ENCODE measurements around the gene MMP12.
"Not testable (repeated sequence)": the region's sequence is repeated elsewhere in the genome, so short reads cannot be mapped to it uniquely, and the experiment has no call there.

The MMP12 gene

DNA sequence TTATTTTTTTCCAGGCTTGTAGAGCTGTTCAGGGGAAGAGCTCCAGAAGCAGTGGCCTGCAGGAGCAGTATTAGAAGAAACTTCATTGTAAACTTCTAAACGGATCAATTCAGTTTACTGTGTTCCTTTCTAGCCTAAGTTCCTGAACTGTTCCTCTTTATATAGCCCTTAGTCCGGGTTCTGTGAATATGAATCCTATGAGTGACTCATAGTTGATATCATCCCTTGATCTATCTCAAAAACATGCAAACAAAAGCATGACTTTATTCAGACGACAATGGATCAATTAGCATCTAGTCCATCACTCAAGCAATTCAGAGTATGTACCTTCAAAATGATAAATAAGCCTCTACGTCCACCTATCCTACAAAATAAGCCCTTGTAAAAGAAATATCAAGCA, at the start of gene MMP12:
TSS of gene MMP12 (minus strand) at position 131 of the 400 bp plus-strand sequence. CDS start at position 86, 45 bp downstream.
- no peak for DNase-seq (ENCODE audit: low spot score)

DNA sequence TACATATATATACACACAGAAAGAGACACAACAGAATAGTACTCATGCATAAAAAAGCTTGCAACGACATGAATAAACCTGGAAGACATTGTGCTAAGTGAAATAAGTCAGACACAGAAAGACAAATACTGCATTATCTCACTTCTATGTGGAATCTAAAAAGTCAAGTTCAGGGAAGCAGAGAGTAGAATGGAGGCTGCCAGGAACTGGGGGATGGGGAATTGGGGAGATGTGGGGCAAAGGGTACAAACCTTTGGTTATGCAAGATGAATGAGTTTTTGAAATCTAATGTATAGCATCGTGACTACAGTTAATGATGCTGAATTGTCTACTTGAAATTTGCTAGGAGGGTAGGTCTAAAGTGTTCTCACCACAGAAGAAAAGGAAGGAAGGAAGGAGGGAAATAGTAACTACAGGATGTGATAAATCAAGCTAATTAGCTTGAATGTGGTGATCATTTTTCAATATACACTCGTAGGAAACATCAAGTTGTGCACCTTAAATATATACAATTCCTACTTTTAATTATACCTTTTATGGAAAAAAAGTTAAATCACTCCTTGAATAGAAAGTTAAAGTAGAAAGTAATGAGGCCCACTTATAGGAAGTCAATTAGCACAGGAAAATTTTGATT, 46.9 kb upstream of the MMP12 start:
- no peak for DNase-seq (ENCODE audit: low spot score)

DNA sequence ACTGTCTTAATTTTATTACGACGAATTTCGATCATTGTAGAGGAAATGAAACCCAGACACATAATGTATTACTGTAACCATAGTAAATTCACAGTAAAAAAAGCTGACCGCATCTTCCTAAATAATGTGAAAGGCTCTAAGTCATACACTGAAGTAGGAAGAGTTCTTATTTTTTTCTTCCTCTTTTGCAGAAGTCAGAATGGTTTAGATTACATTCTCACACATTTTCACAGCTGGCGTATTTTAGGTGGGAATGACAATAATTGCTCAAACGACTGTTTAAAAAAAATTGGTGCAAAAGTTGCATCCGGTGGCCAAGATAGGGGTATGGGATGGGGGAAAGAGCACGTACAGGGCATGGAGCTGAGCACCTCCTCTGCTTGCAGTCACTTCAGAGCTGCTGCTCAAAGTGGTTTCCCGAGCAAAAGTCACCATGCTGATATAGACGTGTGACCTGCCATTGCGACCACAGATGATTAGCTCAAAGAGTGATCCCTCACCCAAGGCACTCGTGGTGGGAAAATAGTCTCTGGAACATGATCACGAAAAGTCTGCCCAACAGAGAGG, 45.4 kb upstream of the MMP12 start:
- no peak for DNase-seq (ENCODE audit: low spot score)

DNA sequence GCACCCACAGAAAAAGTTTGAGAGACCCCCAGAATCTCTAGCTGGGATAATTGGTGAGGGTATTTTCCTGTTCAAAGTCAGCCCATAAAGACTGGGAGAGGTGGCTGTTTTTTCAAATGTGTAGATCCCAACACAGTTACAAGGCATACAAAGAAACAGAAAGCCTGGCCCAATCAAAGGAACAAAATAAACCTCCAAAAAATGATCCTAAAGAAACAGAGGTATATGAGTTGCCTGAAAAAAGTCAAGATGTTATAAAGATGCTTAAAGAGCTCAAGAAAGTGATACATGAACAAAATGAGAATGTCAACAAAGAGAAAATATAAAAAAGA, 40.2 kb upstream of the MMP12 start:
- DNase-seq (ENCODE audit: low spot score) = no peak

DNA sequence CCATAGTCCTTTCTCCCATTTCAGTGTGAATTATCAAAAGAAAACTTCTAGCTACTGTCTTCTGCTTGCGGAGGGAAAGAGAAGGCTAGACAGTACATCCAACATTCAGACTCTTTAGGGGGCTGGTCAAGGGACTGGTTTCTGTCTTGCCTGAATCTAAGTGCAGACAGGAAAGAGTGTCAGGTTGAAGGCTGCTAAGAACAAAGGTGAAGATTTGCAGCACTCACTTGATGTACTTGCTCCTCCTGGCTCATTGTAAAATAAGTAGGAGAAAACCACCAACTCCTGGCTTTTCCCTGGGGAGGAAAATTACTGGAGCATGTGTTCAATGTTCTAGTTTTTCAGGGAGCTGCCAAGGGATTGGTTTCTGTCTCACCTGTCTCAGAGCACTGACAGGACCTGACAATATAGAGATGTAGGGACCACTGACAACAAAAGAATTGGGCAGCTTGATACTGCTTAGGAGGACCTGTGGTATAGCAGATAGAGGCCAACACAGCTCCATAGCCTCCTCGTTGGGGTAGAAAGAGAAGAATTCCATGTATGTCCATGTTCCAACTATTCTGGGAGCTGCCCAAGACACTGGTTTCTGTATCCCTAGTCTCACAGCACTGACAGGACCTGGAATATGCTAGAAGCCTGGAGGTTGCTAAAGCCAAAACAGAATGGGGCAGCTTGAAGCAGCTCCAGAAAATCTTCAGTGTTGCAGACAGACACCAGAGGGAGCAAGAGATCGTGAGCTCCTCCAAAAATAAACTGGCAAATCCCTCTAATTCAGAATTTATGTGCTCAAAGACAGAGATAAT, 39.7 kb upstream of the MMP12 start:
- DNase-seq (ENCODE audit: low spot score) = no peak

DNA sequence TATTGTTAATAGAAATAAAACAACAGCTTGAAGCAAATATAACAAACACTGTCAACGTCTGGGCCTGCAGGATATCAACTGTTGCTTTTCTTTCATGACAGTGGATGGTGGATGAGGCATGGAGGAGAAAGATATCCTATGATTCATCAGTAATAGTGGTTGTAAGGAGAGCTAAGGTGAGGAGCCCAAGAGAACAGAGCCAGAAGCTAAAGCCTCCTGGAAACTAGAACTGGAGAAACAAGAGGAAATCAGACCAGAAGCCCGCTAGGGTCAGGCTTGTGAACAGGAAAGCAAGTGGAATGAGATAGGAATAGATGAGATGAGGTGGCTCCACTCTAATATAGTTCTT, 37.7 kb upstream of the MMP12 start:
- DNase-seq (ENCODE audit: low spot score) = no peak

DNA sequence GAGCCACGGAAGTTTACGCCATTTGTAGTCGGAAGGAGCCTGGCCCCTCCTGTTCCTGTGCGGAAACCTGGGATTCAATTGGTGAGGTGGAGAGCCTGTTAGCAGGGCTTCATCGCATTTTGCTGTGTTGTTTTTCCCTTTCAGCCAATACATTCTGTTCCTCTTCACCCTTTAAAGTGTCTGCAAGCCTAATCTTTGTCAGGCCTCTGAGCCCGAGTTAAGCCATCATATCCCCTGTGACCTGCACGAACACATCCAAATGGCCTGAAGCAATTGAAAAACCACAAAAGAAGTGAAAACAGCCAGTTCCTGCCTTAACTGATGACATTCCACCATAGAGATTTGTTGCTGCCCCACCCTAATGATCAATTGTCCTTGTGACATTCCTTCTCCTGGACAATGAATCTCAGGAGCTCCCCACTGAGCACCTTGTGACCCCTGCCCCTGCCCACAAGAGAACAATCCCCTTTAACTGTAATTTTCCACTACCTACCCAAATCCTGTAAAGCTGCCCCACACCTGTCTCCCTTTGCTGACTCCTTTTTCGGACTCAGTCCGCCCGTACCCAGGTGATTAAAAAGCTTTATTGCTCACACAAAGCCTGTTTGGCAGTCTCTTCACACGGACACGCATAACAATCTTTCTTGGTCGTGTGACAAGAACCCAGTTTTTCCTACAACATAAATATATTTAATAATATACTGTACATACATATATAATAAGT, 37.1 kb upstream of the MMP12 start:
- no peak for DNase-seq (ENCODE audit: low spot score)

DNA sequence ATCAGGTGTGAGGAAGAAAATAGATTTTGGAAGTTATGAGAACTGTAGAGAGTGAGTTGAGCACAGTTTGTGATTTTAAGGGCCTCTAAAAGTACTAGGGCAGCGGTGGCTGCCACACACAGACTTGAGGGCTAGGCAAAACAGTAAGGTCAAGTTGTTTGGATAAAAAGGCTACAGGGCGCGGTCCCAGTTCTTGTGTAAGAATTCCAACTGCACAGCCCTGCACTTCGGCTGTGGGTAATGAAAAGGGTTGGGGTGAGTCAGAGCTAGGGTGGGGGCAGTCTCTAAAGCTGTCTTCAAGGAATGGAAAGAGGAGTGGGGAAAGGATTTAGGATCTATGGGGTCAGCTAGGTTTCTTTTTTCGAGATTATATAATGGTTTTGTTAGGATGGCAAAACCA, 31.1 kb upstream of the MMP12 start:
- not testable (repeated sequence) for DNase-seq (ENCODE audit: low spot score)

DNA sequence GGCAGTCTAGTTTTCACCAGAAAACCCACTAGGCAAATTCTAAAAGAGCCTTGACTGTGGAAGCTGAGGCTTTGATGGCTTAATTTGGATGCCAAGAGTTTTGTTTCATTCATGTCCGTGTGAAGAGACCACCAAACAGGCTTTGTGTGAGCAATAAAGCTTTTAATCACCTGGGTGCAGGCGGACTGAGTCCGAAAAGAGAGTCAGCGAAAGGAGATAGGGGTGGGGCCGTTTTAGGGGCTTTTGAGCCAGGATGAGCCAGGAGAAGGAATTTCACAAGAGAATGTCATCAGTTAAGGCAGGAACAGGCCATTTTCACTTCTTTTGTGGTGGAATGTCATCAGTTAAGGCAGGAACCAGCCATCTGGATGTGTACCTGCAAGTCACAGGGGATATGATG, 29.1 kb upstream of the MMP12 start:
- not testable (repeated sequence) for DNase-seq (ENCODE audit: low spot score)

DNA sequence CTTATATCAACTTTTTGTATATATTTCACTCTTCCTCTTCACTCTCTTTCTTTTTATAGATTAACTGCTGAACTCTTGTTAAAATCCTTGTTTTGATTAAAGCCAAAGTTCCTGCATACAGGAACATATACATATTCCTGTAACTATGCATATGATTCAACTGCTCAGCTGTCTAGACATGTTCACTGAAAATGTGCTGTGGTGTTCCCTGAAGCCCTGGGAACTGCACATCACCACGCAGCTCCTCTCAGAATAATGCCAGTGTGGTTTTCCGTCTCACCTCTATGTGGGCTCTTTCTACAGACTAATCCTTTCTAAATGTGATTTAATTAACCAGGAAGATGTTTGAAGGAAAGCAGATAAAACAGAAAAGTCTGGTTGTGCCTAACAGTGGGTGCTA, 25.6 kb upstream of the MMP12 start:
- no peak for DNase-seq (ENCODE audit: low spot score)

DNA sequence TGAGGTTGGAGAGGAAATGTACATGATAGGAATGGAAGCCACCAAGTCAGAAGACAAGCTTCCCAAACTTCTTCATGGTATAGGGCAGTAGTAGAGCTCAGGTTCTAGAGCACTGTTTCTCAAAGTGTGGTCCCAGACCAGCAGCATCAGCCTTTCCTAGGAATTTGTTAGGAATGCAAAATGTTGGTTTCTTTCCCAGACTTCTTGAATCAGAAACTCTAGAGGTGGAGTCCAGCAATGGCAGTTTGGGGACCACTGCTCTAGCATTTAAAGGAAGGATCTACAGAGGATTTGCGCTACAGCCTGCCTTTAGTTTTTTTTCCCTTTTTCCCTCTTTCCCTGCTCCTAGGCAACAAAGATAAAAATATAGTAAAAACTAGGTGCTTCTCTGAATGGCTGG, 17.0 kb upstream of the MMP12 start:
- no peak for DNase-seq (ENCODE audit: low spot score)

DNA sequence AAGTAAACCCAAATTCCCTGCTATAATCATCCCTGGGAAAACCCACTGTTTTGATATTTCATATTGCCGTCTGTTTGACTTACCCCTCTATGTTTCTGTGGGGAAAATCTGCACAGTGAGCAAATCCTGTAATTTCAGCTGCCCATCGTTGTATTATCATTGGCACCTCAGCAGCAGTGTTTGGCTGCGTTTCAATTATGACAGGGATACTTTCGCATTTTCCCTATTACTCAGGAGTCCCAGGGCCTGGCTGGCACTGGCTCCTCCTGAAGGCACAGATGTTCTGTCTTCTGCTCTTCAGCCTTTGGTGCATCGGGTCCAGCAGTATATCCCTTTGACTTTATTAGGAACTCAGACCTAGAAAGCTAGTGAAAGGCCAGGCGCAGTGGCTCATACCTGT, 12.2 kb upstream of the MMP12 start:
- no peak for DNase-seq (ENCODE audit: low spot score)

DNA sequence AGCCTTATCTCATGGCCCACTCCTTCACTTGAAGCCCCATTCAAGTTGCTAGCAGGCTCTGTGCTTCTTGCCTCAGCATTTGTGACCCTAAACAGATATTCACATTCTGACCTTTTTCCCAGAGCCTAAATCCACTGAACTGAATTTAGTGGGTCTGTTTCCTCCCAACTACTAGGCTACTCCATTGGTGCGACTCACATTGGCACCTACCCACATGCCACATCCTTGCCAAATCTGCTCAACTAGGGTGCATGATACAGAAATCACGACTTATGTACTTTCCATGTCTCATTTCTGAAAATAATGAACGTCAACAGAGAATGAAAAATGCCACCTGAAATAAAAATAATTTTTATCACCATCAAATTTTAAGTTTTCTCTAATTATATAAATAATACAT, 8.4 kb upstream of the MMP12 start:
- DNase-seq (ENCODE audit: low spot score) = no peak

DNA sequence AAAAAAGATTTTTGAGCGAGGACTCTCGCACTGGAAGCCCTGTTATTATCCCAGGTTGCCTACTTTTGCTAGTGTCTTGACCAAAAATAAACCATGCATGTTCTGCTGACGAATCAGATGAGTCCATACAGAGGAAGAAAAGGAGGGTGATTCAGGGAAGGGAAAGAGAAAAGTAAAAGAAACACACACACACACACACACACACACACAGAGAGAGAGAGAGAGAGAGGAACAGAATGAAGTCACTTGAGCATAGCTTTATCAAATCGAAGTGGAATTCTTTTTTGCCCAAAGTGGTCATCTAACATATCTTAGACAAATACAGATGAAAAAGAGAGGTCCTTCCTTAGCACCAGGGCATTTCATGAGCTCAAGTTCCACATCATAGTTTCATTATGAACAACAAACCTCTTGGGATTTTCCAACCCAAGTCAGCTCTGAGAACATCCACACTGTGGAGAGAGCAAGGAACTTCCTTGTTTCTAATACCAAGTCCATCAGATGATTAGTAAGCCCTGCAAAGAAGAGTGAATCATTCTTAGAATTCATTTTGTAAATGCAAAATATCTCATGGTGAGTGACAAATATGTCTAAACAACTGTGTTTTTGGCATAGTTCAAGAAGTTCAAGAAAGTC, 7.7 kb upstream of the MMP12 start:
- no peak for DNase-seq (ENCODE audit: low spot score)

DNA sequence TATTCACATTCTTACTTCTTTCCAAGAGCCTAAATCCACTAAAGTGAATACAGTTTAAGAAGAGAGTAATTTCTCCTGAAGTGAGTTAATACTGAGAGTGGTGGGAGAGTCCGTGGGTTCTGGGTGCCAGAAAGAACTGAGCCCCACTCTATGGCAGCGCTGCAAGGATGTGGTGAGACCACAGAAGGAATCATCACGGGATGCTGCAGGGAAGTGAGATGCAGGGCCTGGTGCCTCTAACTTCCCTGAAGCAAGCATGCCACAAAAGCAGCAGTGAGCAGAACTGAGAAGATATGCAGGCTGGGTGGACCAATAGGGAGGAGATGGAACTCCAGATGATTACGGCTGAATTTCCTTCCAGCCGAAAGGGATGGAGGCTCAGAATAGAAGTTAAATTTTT, 5.0 kb upstream of the MMP12 start:
- DNase-seq (ENCODE audit: low spot score) = no peak

DNA sequence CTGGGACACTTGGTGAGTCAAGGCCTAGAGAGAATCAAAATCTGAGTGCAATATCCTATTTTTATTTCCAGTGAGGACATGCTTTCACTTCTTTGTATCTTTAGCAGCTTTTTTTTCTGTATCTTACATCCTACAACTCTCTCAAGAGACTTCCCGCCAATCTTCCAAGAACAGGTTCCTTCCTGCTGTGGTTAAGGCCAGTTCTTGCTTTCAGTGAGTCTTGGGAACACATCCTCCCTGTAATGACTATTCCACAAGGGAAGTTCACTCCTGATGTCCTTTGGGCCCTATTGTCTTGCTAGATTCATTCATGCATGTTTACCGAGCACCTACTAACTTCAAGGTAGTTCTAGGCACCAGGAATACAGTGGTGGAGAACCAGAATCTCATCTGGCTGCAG, 3.8 kb upstream of the MMP12 start:
- no peak for DNase-seq (ENCODE audit: low spot score)

DNA sequence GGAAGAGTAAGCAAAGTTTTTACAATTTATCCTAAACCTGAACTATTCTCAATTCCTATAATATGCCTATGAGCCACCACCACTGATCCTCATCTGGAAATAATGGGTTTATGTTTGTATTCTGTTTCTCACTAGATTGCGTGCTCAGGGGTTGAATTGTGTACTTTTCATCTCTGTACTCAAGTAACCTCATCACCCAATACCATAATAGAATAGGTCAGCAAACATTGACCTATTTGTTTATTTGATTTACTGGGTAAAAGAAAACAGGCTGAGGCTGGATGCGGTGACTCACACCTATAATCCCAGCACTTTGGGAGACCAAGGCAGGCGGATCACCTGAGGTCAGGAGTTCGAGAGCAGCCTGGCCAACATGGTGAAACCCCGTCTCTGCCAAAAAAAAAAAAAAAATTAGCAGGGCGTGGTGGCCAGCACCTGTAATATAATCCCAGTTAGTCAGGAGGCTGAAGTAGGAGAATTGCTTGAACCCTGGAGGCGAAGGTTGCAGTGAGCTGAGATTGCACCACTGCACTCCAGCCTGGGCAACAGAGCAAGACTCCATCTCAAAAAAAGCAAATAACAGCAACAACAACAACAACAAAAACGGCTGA, 5.3 kb downstream of the MMP12 start:
- not testable (repeated sequence) for DNase-seq (ENCODE audit: low spot score)

DNA sequence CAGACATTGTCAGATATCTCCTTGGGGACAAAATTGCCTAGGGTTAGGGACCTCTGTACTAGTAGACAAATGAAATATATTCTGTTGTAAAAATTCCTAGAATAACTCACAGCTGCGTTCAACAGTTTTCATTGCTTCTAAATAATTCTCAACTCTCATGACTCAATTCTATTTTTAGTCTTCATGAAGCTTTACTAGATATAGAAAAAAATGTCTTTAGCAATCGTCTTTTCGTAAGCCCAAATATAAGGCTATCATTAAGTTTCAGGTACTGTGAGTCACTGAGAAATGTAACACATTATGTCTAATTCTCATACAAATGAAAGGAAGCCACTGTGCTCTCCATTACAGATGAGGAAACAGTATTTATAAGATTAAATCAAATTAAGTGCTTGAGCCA, 6.4 kb downstream of the MMP12 start:
- DNase-seq (ENCODE audit: low spot score) = no peak

DNA sequence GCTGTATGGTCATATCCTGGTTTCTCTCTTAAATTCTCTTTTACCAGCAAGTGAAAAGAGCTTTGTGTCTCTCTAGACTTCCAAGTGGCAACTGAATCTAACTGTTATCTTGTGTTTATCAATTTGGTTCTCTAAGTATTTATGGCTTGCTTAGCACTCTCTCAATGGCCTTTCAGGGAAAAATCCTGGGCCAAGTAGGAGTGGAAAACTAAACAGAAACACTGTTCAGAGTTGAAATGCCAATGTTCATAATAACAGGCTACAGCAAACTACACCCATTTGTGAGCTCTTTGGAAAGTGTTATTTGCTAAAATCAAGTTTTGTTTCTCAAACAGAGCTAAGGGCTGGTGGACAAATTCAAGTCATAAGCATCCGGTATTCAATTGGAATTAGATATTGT, 10.1 kb downstream of the MMP12 start:
- DNase-seq (ENCODE audit: low spot score) = no peak

DNA sequence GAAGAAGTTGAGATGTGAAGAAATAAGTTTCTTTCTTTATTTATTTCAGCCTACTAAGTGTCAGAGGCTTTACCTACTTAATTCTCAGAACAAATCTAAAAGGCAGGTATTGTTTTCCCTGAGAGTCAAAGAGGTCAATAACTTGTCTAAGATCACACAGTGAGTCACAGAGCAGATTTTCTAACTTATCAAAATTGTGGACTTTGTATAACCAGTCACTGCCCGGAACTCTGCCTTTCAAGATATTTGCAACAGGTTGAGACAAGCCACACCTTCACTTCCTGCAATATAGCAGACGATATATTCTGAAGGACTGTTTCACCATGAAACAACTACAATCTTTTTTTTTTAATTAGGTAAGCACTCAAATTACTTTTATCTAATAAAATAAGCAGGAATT, 20.8 kb downstream of the MMP12 start:
- DNase-seq (ENCODE audit: low spot score) = no peak

DNA sequence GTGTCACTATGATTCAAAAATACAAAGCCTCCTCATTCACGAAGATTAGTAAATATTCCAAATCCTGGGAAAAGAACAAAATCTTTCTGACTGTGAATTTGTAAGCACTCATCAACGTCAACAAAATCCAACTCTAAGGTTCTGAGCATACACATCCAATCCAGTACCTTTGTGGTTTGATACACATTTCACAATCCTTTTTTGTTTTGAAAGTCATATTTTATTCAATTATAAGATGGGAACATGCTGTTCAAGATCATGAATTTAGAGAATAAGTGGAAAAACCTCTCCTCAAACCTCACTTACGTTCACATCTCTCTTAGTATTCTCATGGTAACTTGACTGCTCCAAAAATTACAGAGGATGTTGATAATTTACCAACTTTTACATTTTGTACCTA, 21.7 kb downstream of the MMP12 start:
- DNase-seq (ENCODE audit: low spot score) = no peak

Measured in left forelimb (tissue), 1 donor.